OCI-LY7 (cell line): Measurements from ENCODE around the gene CSH1. TPM values are rescaled to one million over a fixed set of nuclear protein-coding genes. Genes with fewer than 3 reads are reported as not detected.
"Not testable (repeated sequence)": the region's sequence is repeated elsewhere in the genome, so short reads cannot be mapped to it uniquely, and the experiment has no call there.

ENCODE experiments used
- BruUV-seq: library from RNA; stranded (reverse); fragments of 400-500 nt; replicated peaks from 2 replicates; lab custom pipeline; 2021; lab: Mats Ljungman, UMichigan
- CTCF ChIA-PET: fragments of 300-600 bp; sonication (Branson Sonifier 250); formaldehyde crosslinking; loops from one replicate; lab custom pipeline; 2022; ENCODE audit warnings: antibody characterized with exemption; ENCODE audit not compliant: unreplicated experiment; lab: Charles Lee
- POLR2A ChIA-PET: fragments of 300-600 bp; sonication (Branson Sonifier 250); formaldehyde crosslinking; loops from one replicate; lab custom pipeline; 2022; ENCODE audit warnings: antibody characterized with exemption; lab: Charles Lee
- DNase-seq: peaks from one replicate; pipeline ENCODE4 v3.0.0-alpha.2; 2015; ENCODE audit warnings: low spot score
- H2AFZ ChIP-seq: fragments of 200-600 bp; sonication (generic), shearing (Covaris generic); 2 replicates; pipeline ENCODE4 v1.6.1; 2014; ENCODE audit warnings: mild to moderate bottlenecking, antibody characterized with exemption, low read length, moderate library complexity
- H3K27ac ChIP-seq: fragments of 200-600 bp; sonication (generic); 2 replicates; pipeline ENCODE4 v1.5.1; 2014; ENCODE audit warnings: mixed run types, low read depth, mild to moderate bottlenecking, moderate library complexity, low read length, inconsistent platforms; ENCODE audit not compliant: poor library complexity, severe bottlenecking
- H3K36me3 ChIP-seq: fragments of 200-600 bp; sonication (generic); 2 replicates; pipeline ENCODE4 v1.6.1; 2014; ENCODE audit warnings: mild to moderate bottlenecking, antibody characterized with exemption, low read length, moderate library complexity, mixed read lengths; ENCODE audit not compliant: insufficient read depth
- H3K4me1 ChIP-seq: fragments of 200-600 bp; sonication (generic); 2 replicates; pipeline ENCODE4 v1.5.1; 2014; ENCODE audit warnings: mild to moderate bottlenecking, low read length; ENCODE audit not compliant: insufficient read depth, poor library complexity, severe bottlenecking
- H3K4me2 ChIP-seq: fragments of 200-600 bp; sonication (generic); 2 replicates; pipeline ENCODE4 v1.6.1; 2014; ENCODE audit warnings: mild to moderate bottlenecking, low read length
- H3K4me3 ChIP-seq: fragments of 200-600 bp; sonication (generic); 2 replicates; pipeline ENCODE4 v1.5.1; 2014; ENCODE audit warnings: mild to moderate bottlenecking, low read depth, low read length; ENCODE audit not compliant: poor library complexity, severe bottlenecking
- H3K79me2 ChIP-seq: fragments of 200-600 bp; sonication (generic); 2 replicates; pipeline ENCODE4 v1.6.1; 2016; ENCODE audit warnings: low read depth, mild to moderate bottlenecking, low read length, moderate library complexity, mixed read lengths; ENCODE audit not compliant: insufficient read depth
- H3K9me2 ChIP-seq: fragments of 200-600 bp; sonication (generic); 2 replicates; pipeline ENCODE4 v1.6.1; 2016; ENCODE audit warnings: mild to moderate bottlenecking, low read length, mixed read lengths; ENCODE audit not compliant: insufficient read depth
- H3K9me3 ChIP-seq: fragments of 200-600 bp; sonication (generic); 2 replicates; pipeline ENCODE4 v1.6.1; 2014; ENCODE audit warnings: mild to moderate bottlenecking, mixed run types, low read length, mixed read lengths
- H4K20me1 ChIP-seq: fragments of 200-600 bp; sonication (generic); 2 replicates; pipeline ENCODE4 v1.6.1; 2014; ENCODE audit warnings: mild to moderate bottlenecking, antibody characterized with exemption, low read length, moderate library complexity, mixed read lengths; ENCODE audit not compliant: insufficient read depth
- EZH2phosphoT487 ChIP-seq: fragments of 200-600 bp; sonication (generic); IDR thresholded peaks from 2 replicates; pipeline ENCODE4 v1.6.1; 2018; ENCODE audit warnings: low read depth, borderline replicate concordance, mild to moderate bottlenecking, mixed run types, antibody characterized with exemption, low read length, moderate library complexity, mixed read lengths
- intact Hi-C: fragments of 100-400 bp; cut with micrococcal nuclease; formaldehyde crosslinking; loops from one replicate; pipeline ENCODE4 v1.10.0; 2022; ENCODE audit not compliant: unreplicated experiment
- total RNA-seq, 2 experiments: library from RNA; depleted of rRNA in 1 of 2; stranded (reverse); fragments of >200 nt in 1 of 2; shearing (Covaris generic) in 1 of 2; gene quantifications; 2 replicates each; pipeline ENCODE4 v1.2.3, GENCODE V29; 2014 to 2022
- TF ChIP-seq, protein P1 (sequence below): fragments of 200-600 bp; sonication (generic); conservative IDR thresholded peaks from 2 replicates; pipeline ENCODE4 v1.5.1; 2014; ENCODE audit warnings: mild to moderate bottlenecking, antibody characterized with exemption, low read length, moderate library complexity, mixed read lengths

CSH1 gene
- total RNA-seq, 2 experiments from 2014 or later, result not detected

DNA sequence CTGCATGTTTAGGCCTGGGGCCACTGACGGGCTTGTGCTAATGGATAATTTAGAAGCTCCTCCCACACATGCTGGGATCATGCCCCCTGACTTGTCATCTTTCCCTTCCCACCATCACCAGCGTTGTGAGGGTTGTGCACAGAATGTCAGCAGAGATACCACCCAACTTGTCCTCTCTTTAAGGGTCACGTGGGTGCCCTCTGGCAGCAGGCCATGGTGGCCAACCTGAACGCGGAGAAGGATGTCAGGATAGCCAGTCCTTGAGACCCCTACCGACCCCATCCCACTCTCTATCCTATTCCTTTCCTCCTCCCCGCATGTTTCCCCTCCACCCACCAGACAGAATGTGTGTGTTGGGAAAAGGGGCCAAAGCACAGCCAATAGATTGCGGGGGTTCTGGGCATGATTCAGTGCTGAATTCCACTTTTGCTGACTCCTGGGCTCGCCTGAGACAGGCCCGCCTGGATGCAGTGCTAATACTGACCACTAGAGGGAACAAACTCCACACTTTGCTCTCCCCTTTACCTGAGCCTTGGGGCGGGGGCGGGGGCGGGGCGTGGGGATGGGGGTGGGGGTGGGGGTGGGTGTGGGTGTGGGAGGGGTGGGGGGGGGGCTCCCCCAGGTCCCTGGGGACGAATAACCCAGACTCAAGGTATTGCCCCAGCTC is 14.3 kb downstream of the CSH1 start, which contains the start of gene GH2:
TSS of gene GH2 (minus strand) at position 10 of the 667 bp plus-strand sequence. CDS start 143 bp downstream, outside the sequence.
- no peaks in the 10 kb centered on the region for H3K9me3 ChIP-seq
- no peaks in the 10 kb centered on the region for H3K4me1 ChIP-seq
- TF ChIP-seq, protein P1, sequence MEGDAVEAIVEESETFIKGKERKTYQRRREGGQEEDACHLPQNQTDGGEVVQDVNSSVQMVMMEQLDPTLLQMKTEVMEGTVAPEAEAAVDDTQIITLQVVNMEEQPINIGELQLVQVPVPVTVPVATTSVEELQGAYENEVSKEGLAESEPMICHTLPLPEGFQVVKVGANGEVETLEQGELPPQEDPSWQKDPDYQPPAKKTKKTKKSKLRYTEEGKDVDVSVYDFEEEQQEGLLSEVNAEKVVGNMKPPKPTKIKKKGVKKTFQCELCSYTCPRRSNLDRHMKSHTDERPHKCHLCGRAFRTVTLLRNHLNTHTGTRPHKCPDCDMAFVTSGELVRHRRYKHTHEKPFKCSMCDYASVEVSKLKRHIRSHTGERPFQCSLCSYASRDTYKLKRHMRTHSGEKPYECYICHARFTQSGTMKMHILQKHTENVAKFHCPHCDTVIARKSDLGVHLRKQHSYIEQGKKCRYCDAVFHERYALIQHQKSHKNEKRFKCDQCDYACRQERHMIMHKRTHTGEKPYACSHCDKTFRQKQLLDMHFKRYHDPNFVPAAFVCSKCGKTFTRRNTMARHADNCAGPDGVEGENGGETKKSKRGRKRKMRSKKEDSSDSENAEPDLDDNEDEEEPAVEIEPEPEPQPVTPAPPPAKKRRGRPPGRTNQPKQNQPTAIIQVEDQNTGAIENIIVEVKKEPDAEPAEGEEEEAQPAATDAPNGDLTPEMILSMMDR, result peak; percentile 69
- TF ChIP-seq EZH2phosphoT487, result no peak
- no peaks in the 10 kb centered on the region for H4K20me1 ChIP-seq
- no peak within 1 kb of the TSS for H3K4me3 ChIP-seq
- H3K79me2 ChIP-seq, result no peaks in the 10 kb centered on the region
- DNase-seq, result peak; percentile 61
- BruUV-seq, result no TSS peak
- intact Hi-C loops, result no loop called here
- no peaks in the 10 kb centered on the region for H3K9me2 ChIP-seq
- no peak within 1 kb of the TSS for H2AFZ ChIP-seq
- no peak within 1 kb of the TSS for H3K4me2 ChIP-seq
- CTCF ChIA-PET, result no interaction called here
- H3K27ac ChIP-seq, result no peak within 1 kb of the TSS
- no peaks in the 10 kb centered on the region for H3K36me3 ChIP-seq
- POLR2A ChIA-PET, result no interaction called here

DNA sequence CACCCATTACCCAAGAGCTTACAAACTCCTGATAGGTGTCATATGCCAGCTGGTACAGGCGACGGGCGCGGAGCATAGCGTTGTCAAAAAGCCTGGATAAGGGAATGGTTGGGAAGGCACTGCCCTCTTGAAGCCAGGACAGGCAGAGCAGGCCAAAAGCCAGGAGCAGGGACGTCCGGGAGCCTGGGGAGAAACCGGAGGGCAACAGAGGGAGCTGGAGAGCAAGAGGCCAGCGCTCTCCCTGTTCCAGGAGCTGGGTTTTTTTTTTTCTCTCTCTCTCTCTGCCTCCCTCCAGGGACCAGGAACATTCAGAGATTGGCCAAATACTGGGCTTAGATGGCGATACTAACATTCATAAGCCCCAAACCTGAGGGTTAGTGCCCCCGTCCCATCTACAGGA is 15.0 kb downstream of the CSH1 start:
- POLR2A ChIA-PET, result interaction anchor here (0.6 kb wide), 1 partner anchor 141 kb away, joined by 3 read pairs; no protein-coding TSS in a partner anchor

DNA sequence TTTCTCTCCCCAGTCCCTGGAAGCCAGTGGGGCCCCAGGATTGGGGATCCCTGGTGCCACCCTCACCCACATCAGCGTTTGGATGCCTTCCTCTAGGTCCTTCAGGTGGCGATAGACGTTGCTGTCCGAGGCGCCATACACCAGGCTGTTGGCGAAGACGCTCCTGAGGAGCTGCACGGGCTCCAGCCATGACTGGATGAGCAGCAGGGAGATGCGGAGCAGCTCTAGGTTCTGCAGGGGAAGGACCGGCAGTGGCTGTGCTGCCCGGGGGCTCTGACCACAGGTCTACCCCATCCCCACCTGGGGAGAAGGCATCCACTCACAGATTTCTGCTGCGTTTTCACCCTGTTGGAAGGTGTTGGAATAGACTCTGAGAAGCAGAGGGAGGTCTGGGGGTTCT is 15.7 kb downstream of the CSH1 start:
- Histone ChIP-seq H2AFZ (no peak overlapping the region), H3K79me2 (no peaks in the 10 kb centered on the region), H3K4me1 (no peaks in the 10 kb centered on the region), H3K27ac (no peak overlapping the region), H3K4me2 (no peak overlapping the region), H4K20me1 (no peaks in the 10 kb centered on the region), H3K4me3 (no peak overlapping the region), H3K9me2 (no peaks in the 10 kb centered on the region), H3K36me3 (no peaks in the 10 kb centered on the region), H3K9me3 (no peaks in the 10 kb centered on the region)
- intact Hi-C loops, result no loop called here
- TF ChIP-seq, protein P1, result no peak
- BruUV-seq, result no TSS peak
- ChIA-PET CTCF (no interaction called here), POLR2A (interaction anchor here (0.6 kb wide), 1 partner anchor 142 kb away, joined by 3 read pairs; no protein-coding TSS in a partner anchor)
- DNase-seq, result no peak

More for the DNA sequence above, 15.0 kb downstream of the CSH1 start:
- H3K9me2 ChIP-seq, H3K27ac ChIP-seq, H3K4me2 ChIP-seq, H2AFZ ChIP-seq, BruUV-seq, DNase-seq, H3K4me3 ChIP-seq, H3K36me3 ChIP-seq, H3K9me3 ChIP-seq, H3K79me2 ChIP-seq, intact Hi-C loops, CTCF ChIA-PET, H3K4me1 ChIP-seq, H4K20me1 ChIP-seq: not testable (repeated sequence)

DNA sequence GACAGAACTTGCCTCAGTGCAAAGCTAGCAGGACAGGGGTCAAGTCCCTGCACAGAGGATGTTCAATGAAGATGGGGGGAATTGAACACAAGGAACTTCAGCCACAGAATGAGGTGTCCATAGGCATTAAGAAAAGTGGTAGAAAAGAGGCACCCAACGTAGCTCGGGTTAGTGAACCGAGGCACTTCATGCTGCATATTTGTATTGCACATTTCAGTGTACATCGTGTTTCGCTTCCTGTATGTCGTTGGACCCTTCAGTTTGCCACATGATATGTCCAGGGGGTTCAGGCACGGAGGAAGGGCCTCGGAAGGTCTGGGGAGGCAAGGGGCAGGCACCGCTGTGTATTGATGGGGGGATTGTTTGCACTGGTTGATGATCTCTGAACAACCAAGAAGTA is 18.0 kb downstream of the CSH1 start:
- CTCF ChIA-PET, result not testable (repeated sequence)

DNA sequence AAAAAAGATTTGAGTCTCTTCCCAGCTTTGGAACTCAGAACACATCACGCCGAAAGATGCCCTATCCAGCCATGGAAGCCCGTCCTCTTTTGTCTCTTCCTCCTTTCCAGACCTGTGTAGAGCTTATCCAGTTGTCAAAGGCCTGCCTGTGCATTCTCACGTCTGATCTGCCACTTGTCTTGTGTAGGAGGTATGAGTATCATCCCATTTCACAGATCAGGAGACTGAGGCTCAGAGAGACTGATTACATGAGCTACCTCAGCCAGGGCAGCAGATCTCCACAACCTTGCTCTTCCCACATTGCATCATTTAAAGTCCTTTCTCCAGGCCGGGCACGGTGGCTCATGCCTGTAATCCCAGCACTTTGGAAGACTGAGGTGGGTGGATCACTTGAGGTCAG is 21.7 kb downstream of the CSH1 start:
- POLR2A ChIA-PET, DNase-seq, CTCF ChIA-PET, H3K4me3 ChIP-seq, H2AFZ ChIP-seq, intact Hi-C loops, H3K9me2 ChIP-seq, H3K4me2 ChIP-seq, H4K20me1 ChIP-seq, H3K9me3 ChIP-seq, BruUV-seq, H3K36me3 ChIP-seq, H3K4me1 ChIP-seq, H3K79me2 ChIP-seq, H3K27ac ChIP-seq: not testable (repeated sequence)

More for the DNA sequence above, 18.0 kb downstream of the CSH1 start:
- H3K4me1 ChIP-seq, H3K79me2 ChIP-seq, H3K4me2 ChIP-seq, intact Hi-C loops, H3K36me3 ChIP-seq, H2AFZ ChIP-seq, DNase-seq, H3K27ac ChIP-seq, H3K9me3 ChIP-seq, H4K20me1 ChIP-seq, H3K9me2 ChIP-seq, BruUV-seq, H3K4me3 ChIP-seq: not testable (repeated sequence)
- POLR2A ChIA-PET, result interaction anchor here (0.6 to 2.2 kb wide), 3 partner anchors 10 to 114 kb away, joined by 3 to 4 read pairs (median 4); no protein-coding TSS in a partner anchor
